ENCODE measurements around the gene EFNA4. TPM values are rescaled to one million over a fixed set of nuclear protein-coding genes. Genes with fewer than 3 reads are reported as not detected.

The EFNA4 gene
- total RNA-seq, 1 experiment from 2014 or later = 9.8 TPM

GRCh38 chr1:155062151-155062686, 1.3 kb upstream of the EFNA4 start:
- POLR2A ChIA-PET = interaction anchor here (1.0 kb wide), 2 partner anchors 18 to 89 kb away, joined by 3 to 4 read pairs; no protein-coding TSS in a partner anchor

More at GRCh38 chr1:155062151-155062686, 1.3 kb upstream of the EFNA4 start:
- Histone ChIP-seq H3K9ac (ENCODE audit: low read length) (no peak overlapping the region; the same call in 1 of the 2 replicates), H3K27ac (ENCODE audit: low read depth, low read length) (peak overlapping the region; percentile 56; the same call in 1 of the 2 replicates), H3K27me3 (ENCODE audit: insufficient read depth, low read length) (no peaks in the 10 kb centered on the region), H3K79me2 (ENCODE audit: insufficient read depth, low read length) (0 out of 2 replicates have a peak, but pooled peaks cover 5% of the 10 kb centered on the region), H3K9me2 (ENCODE audit: insufficient read depth) (no peaks in the 10 kb centered on the region), H3K36me3 (ENCODE audit: control insufficient read depth in 1 of 2, insufficient read depth in 2 of 2, low read length in 2 of 2) (peaks cover 14 to 18% of the 10 kb centered on the region in 2 experiments; a peak in 3 of 4 replicates), H4K20me1 (ENCODE audit: insufficient read depth) (no peaks in the 10 kb centered on the region), H3K9me3 (ENCODE audit: control insufficient read depth in 1 of 2, insufficient read depth in 1 of 2, low read depth in 1 of 2, low read length in 2 of 2) (no peaks in the 10 kb centered on the region), H3K4me3 (replicated peaks in 1 of 2; ENCODE audit: low read depth in 1 of 2, low read length in 2 of 2) (no peak overlapping the region), H2AFZ (ENCODE audit: low read depth, low read length, poor library complexity, severe bottlenecking) (no peak overlapping the region), H3K4me2 (ENCODE audit: low read length) (peak overlapping the region; percentile 95), H3K4me1 (ENCODE audit: control insufficient read depth in 1 of 2, insufficient read depth in 2 of 2, low read length in 2 of 2) (peaks cover 21 to 35% of the 10 kb centered on the region in 2 experiments)
- intact Hi-C loops (cut with micrococcal nuclease) = loop anchor here (1.0 to 5.0 kb wide), 4 partner anchors 22 to 505 kb away; partner anchors contain the start of genes CKS1B, SHC1 and UBE2Q1
- CTCF ChIA-PET = interaction anchor here (0.6 to 6.7 kb wide), 15 partner anchors 8 to 170 kb away, joined by 3 to 44 read pairs (median 3); partner anchors contain the start of genes ADAM15, PBXIP1 and PMVK
- RAD21 ChIA-PET (ENCODE audit: low non-redundant PET in 1 of 2, low total read pairs in 2 of 2, uncharacterized antibody in 2 of 2, unreplicated experiment in 2 of 2) = interaction anchor here in 1 of 2 experiments (1.0 to 2.3 kb wide), 3 partner anchors 10 to 23 kb away, joined by 8 to 9 read pairs (median 8); no protein-coding TSS in a partner anchor
- no TSS peak for BruUV-seq (replicated peaks)
- ATAC-seq = no peak
- TF ChIP-seq CEBPB (IDR thresholded peaks at IDR 0.05; ENCODE audit: low read depth) (no peak), POLR2AphosphoS5 (IDR thresholded peaks at IDR 0.05; ENCODE audit: low read depth, low read length) (no peak), EZH2 (IDR thresholded peaks at IDR 0.05) (no peak), SIN3A (IDR thresholded peaks at IDR 0.05; ENCODE audit: low read depth) (no peak), JUND (IDR thresholded peaks at IDR 0.05) (no peak), CBX3 (IDR thresholded peaks at IDR 0.05; ENCODE audit: low read depth) (no peak), SRF (IDR thresholded peaks at IDR 0.05; ENCODE audit: low read depth) (no peak), EZH2phosphoT487 (IDR thresholded peaks at IDR 0.05; ENCODE audit: borderline replicate concordance) (no peak), ATF3 (IDR thresholded peaks at IDR 0.05) (no peak), POLR2A (IDR thresholded peaks at IDR 0.05; ENCODE audit: borderline replicate concordance, extremely low read depth, insufficient read depth, insufficient read length) (no peak), CTCF (IDR thresholded peaks at IDR 0.05 in 2 of 3, conservative IDR thresholded peaks at IDR 0.05 in 1 of 3; ENCODE audit: borderline replicate concordance in 1 of 3, insufficient read depth in 1 of 3, low read depth in 2 of 3, low read length in 2 of 3) (no peak), FOSL1 (IDR thresholded peaks at IDR 0.05; ENCODE audit: low read depth) (no peak), TCF7L2 (IDR thresholded peaks at IDR 0.05; ENCODE audit: borderline replicate concordance, extremely low read depth, insufficient read depth, insufficient read length) (no peak), ZNF274 (IDR thresholded peaks at IDR 0.05; ENCODE audit: low read depth, low read length) (no peak), SP1 (IDR thresholded peaks at IDR 0.05; ENCODE audit: low read depth) (no peak), ZFX (IDR thresholded peaks at IDR 0.05) (no peak), RAD21 (IDR thresholded peaks at IDR 0.05; ENCODE audit: low read depth) (no peak), ELF1 (IDR thresholded peaks at IDR 0.05; ENCODE audit: borderline replicate concordance, low read depth) (no peak), ZBTB33 (IDR thresholded peaks at IDR 0.05; ENCODE audit: extremely low read depth, insufficient replicate concordance, low read length) (no peak)
- no peak for DNase-seq (ENCODE audit: low read depth, low spot score)
